Liver (tissue), 3 donors: ENCODE data around the gene DEFB131A.
"Not testable (repeated sequence)": the region's sequence is repeated elsewhere in the genome, so short reads cannot be mapped to it uniquely, and the experiment has no call there.

ENCODE experiments used
- ATF3 ChIP-seq: IDR thresholded peaks from 2 replicates; pipeline ENCODE4 v1.6.1; 2016; ENCODE audit warnings: antibody characterized with exemption
- CTCF ChIP-seq: fragments of 150-350 bp; IDR thresholded peaks from 2 replicates; pipeline ENCODE4 v1.5.1; 2017; ENCODE audit warnings: improper control_type of control experiment, low read depth, low read length; ENCODE audit not compliant: missing input control
- RAD21 ChIP-seq, 2 donors: IDR thresholded peaks; 2 replicates each; pipeline ENCODE4 v1.6.1; 2016; ENCODE audit warnings: antibody characterized with exemption in 2 of 2, mild to moderate bottlenecking in 2 of 2
- SP1 ChIP-seq: IDR thresholded peaks from 2 replicates; pipeline ENCODE4 v1.6.1; 2018; ENCODE audit warnings: antibody characterized with exemption, mild to moderate bottlenecking
- TAF1 ChIP-seq: conservative IDR thresholded peaks from 2 replicates; pipeline ENCODE4 v1.6.1; 2016; ENCODE audit warnings: antibody characterized with exemption, mild to moderate bottlenecking
- YY1 ChIP-seq: IDR thresholded peaks from 2 replicates; pipeline ENCODE4 v1.6.1; 2016; ENCODE audit warnings: antibody characterized with exemption, mild to moderate bottlenecking
- donor health status: healthy.
- donor health status: healthy.

- TF ChIP-seq CTCF; SP1; YY1; ATF3; TAF1; RAD21 (IDR thresholded peaks at IDR 0.05): not testable (repeated sequence)
Observed at GRCh38 chr4:9436728-9437127, 7.5 kb upstream of the DEFB131A start.
